A549 treated with CORT108297 at 1 μM for 4 hours (cell line): ENCODE data around the gene TMEM184B. TPM values are rescaled to one million over a fixed set of nuclear protein-coding genes. Genes with fewer than 3 reads are reported as not detected.

Source experiments
- total RNA-seq: library from RNA; stranded (reverse); fragments of 200-300 nt; extraction: Qiagen RNA extraction; gene quantifications from 5 replicates; pipeline ENCODE4 v1.2.3, GENCODE V29; 2022

TMEM184B gene
- total RNA-seq: 37.3 to 50.2 TPM (median 46.4 TPM) in 5 replicates

GRCh38 chr22:38272373-38273134 lies at the start of gene TMEM184B:
TMEM184B (minus strand) TSS chr22:38273010; CDS start chr22:38247961, 25,049 bp downstream.

GRCh38 chr22:38317122-38317994 lies 44.5 kb upstream of the TMEM184B start, which contains the start of gene CSNK1E:
CSNK1E (minus strand) TSS chr22:38317433; CDS start chr22:38314157, 3,276 bp downstream.

GRCh38 chr22:38201711-38202436 lies 70.9 kb downstream of the TMEM184B start, which contains the start of gene MAFF:
MAFF (plus strand) TSS chr22:38201994; CDS start chr22:38213854, 11,860 bp downstream.

GRCh38 chr22:38181453-38182200 lies 91.2 kb downstream of the TMEM184B start, which contains the start of gene PLA2G6:
PLA2G6 (minus strand) TSS chr22:38181830; CDS start chr22:38169426, 12,404 bp downstream.

Other genes with a start within 250 kb of the TMEM184B start
- gene PICK1, start 215.6 kb downstream of the TMEM184B start, total RNA-seq: 10.2 to 12.4 TPM (median 11.8 TPM) in 5 replicates
- not detected in 5 replicates for gene SLC16A8, start 188.8 kb downstream of the TMEM184B start, total RNA-seq
- 3.1 to 5.8 TPM (median 5.4 TPM) in 5 replicates for gene BAIAP2L2, start 162.3 kb downstream of the TMEM184B start, total RNA-seq
- gene PLA2G6, start 91.2 kb downstream of the TMEM184B start, total RNA-seq: 3.2 to 5.1 TPM (median 4.2 TPM) in 5 replicates
- 12.8 to 21.1 TPM (median 14.1 TPM) in 5 replicates for gene MAFF, start 71.0 kb downstream of the TMEM184B start, total RNA-seq
- 86.0 to 106 TPM (median 103 TPM) in 5 replicates for gene CSNK1E, start 44.4 kb upstream of the TMEM184B start, total RNA-seq
- gene KCNJ4, start 182.2 kb upstream of the TMEM184B start, total RNA-seq: 0.06 to 0.22 TPM (median 0.13 TPM) in 5 replicates
- gene KDELR3, start 195.1 kb upstream of the TMEM184B start, total RNA-seq: 16.8 to 22.5 TPM (median 20.2 TPM) in 5 replicates
- 87.0 to 97.2 TPM (median 88.3 TPM) in 5 replicates for gene DDX17, start 233.3 kb upstream of the TMEM184B start, total RNA-seq